HepG2 (cell line): Measurements from ENCODE around the gene TMC8. TPM values are rescaled to one million over a fixed set of nuclear protein-coding genes. Genes with fewer than 3 reads are reported as not detected.
A peak's percentile ranks its signal among the peaks of the same experiment; 100 is the strongest.

Experiments used
- BCL6 ChIP-seq: IDR thresholded peaks from 2 replicates; pipeline ENCODE4 v1.6.1; 2016; ENCODE audit warnings: missing genetic modification reagents, missing compliant biosample characterization
- ETV5 ChIP-seq: IDR thresholded peaks from 2 replicates; pipeline ENCODE4 v1.6.1; 2018; ENCODE audit warnings: missing biosample characterization, missing genetic modification reagents, inconsistent platforms, borderline replicate concordance
- HMG20A ChIP-seq: IDR thresholded peaks from 2 replicates; pipeline ENCODE4 v1.6.1; 2016; ENCODE audit warnings: borderline replicate concordance
- MXD3 ChIP-seq: IDR thresholded peaks from 2 replicates; pipeline ENCODE4 v1.6.1; 2016; ENCODE audit warnings: mild to moderate bottlenecking, missing biosample characterization, missing genetic modification reagents
- NBN ChIP-seq: fragments of 450-650 bp; conservative IDR thresholded peaks from 2 replicates; pipeline ENCODE4 v1.6.1; 2017
- RBFOX2 ChIP-seq: fragments of 200-400 bp; formaldehyde crosslinking; IDR thresholded peaks from 2 replicates; pipeline ENCODE4 v1.6.1; 2017; ENCODE audit warnings: low read depth, mild to moderate bottlenecking, low read length
- SMAD3 ChIP-seq: sonication (generic); formaldehyde crosslinking; IDR thresholded peaks from 2 replicates; pipeline ENCODE4 v1.4.0; 2020; ENCODE audit warnings: missing genetic modification reagents
- SSRP1 ChIP-seq: IDR thresholded peaks from 2 replicates; pipeline ENCODE4 v1.6.1; 2016; ENCODE audit warnings: control low read depth
- TAF1 ChIP-seq: sonication (generic); formaldehyde crosslinking; IDR thresholded peaks from 2 replicates; pipeline ENCODE4 v1.4.0; 2020; ENCODE audit warnings: missing genetic modification reagents
- THAP11 ChIP-seq: IDR thresholded peaks from 2 replicates; pipeline ENCODE4 v1.6.1; 2016; ENCODE audit warnings: missing biosample characterization, missing genetic modification reagents
- XBP1 ChIP-seq: sonication (generic); formaldehyde crosslinking; IDR thresholded peaks from 2 replicates; pipeline ENCODE4 v1.5.0; 2020; ENCODE audit warnings: missing genetic modification reagents
- YEATS4 ChIP-seq: sonication (generic); formaldehyde crosslinking; IDR thresholded peaks from 2 replicates; pipeline ENCODE4 v1.4.0; 2020; ENCODE audit warnings: missing genetic modification reagents, borderline replicate concordance
- ZMAT3 ChIP-seq: sonication (generic); formaldehyde crosslinking; conservative IDR thresholded peaks from 2 replicates; pipeline ENCODE4 v1.7.0; 2021; ENCODE audit warnings: missing genetic modification reagents
- ZNF451 ChIP-seq: sonication (generic); formaldehyde crosslinking; IDR thresholded peaks from 2 replicates; pipeline ENCODE4 v1.5.0; 2020; ENCODE audit warnings: mild to moderate bottlenecking, missing genetic modification reagents
- ZNF574 ChIP-seq: sonication (generic); formaldehyde crosslinking; IDR thresholded peaks from 2 replicates; pipeline ENCODE4 v1.4.0; 2020; ENCODE audit warnings: missing genetic modification reagents
- ZNF660 ChIP-seq: sonication (generic); formaldehyde crosslinking; IDR thresholded peaks from 2 replicates; pipeline ENCODE4 v1.5.1; 2020; ENCODE audit warnings: mild to moderate bottlenecking, low read depth, missing genetic modification reagents, borderline replicate concordance
- ZNF737 ChIP-seq: sonication (generic); formaldehyde crosslinking; IDR thresholded peaks from 2 replicates; pipeline ENCODE4 v1.5.0; 2020; ENCODE audit warnings: missing genetic modification reagents, mild to moderate bottlenecking, borderline replicate concordance
- polyA plus RNA-seq, 8 experiments: library from polyadenylated mRNA; depleted of rRNA in 3 of 8; stranded (reverse) in 7 of 8; unstranded in 1 of 8; fragments of >200 nt; fragmentation: Illumina TruSeq in 4 of 8; extraction: Trizol in 4 of 8; gene quantifications; 2 replicates each; pipeline versions ENCODE4 v1.2.1 to v1.2.3, GENCODE V29; 2011 to 2016; ENCODE audit warnings: low read depth in 4 of 8, missing spikeins in 1 of 8, mixed read lengths in 1 of 8; ENCODE audit not compliant: insufficient read depth in 1 of 8
- total RNA-seq, 5 experiments: library from RNA; depleted of rRNA; stranded (reverse); fragments of >200 nt; fragmentation: Illumina TruSeq; extraction: Trizol; gene quantifications; 2 replicates each; pipeline ENCODE4 v1.2.3, GENCODE V29; 2016; ENCODE audit warnings: low read depth in 1 of 5
- TF ChIP-seq, protein P1 (sequence below): sonication (generic); formaldehyde crosslinking; conservative IDR thresholded peaks from 2 replicates; pipeline ENCODE4 v1.4.0; 2020; ENCODE audit warnings: mild to moderate bottlenecking, missing genetic modification reagents, moderate library complexity
- TF ChIP-seq, protein P2 (sequence below): sonication (generic); formaldehyde crosslinking; IDR thresholded peaks from 2 replicates; pipeline ENCODE4 v1.4.0; 2020; ENCODE audit warnings: missing genetic modification reagents

Gene TMC8
- total and polyA plus RNA-seq, 2 of the 13 experiments (the other 11 are each of a cell fraction or from before 2014, with no cell fraction given): 0.53 to 7.8 TPM

DNA sequence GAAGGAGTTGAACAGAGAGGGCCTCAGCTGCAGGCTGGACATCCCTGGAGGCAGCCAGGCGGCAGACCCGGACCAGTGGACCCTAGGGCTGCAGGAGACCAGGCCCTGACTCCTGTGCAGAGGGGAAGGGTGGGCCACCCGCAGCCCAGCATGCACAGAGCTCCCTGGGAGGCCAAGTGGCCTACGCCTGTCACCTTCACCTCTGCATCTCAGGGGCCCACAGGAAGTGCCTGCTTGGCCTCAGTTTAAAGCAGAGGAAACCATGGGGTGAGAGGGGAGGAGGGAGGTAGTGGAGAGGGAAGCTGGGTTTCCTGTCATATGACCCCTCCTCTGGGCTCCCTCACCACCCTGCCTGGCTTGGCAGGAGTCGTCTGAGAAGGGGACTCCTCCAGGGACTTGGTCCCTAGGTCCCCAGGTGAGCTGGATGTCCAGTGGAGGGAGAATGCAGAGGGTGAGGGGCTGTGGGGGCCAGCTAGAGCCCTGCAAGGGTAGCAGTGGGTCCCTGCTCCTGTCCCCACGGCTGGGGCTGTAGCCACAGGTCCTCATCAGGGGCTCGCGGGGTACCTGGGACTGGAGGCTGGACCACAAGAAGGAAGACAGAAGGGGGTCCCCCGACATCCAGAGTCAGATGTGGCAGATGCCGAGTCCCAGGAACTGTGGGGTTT, at the start of gene TMC8 (continued):
- TF ChIP-seq, protein P1, sequence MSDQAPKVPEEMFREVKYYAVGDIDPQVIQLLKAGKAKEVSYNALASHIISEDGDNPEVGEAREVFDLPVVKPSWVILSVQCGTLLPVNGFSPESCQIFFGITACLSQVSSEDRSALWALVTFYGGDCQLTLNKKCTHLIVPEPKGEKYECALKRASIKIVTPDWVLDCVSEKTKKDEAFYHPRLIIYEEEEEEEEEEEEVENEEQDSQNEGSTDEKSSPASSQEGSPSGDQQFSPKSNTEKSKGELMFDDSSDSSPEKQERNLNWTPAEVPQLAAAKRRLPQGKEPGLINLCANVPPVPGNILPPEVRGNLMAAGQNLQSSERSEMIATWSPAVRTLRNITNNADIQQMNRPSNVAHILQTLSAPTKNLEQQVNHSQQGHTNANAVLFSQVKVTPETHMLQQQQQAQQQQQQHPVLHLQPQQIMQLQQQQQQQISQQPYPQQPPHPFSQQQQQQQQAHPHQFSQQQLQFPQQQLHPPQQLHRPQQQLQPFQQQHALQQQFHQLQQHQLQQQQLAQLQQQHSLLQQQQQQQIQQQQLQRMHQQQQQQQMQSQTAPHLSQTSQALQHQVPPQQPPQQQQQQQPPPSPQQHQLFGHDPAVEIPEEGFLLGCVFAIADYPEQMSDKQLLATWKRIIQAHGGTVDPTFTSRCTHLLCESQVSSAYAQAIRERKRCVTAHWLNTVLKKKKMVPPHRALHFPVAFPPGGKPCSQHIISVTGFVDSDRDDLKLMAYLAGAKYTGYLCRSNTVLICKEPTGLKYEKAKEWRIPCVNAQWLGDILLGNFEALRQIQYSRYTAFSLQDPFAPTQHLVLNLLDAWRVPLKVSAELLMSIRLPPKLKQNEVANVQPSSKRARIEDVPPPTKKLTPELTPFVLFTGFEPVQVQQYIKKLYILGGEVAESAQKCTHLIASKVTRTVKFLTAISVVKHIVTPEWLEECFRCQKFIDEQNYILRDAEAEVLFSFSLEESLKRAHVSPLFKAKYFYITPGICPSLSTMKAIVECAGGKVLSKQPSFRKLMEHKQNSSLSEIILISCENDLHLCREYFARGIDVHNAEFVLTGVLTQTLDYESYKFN: peak; percentile 87
- TF ChIP-seq SMAD3 (CRISPR knock-in tag) (no peak), RBFOX2 (no peak), ZMAT3 (CRISPR knock-in tag) (peak; percentile 94; the same call in 1 of the 2 replicates), XBP1 (no peak), ETV5 (CRISPR knock-in tag) (peak; percentile 98), BCL6 (peak; percentile 26; the same call in 1 of the 2 replicates), YEATS4 (CRISPR knock-in tag) (0 out of 2 replicates have a peak, but pooled peaks have one; percentile 36), ZNF574 (CRISPR knock-in tag) (0 out of 2 replicates have a peak, but pooled peaks have one; percentile 42), MXD3 (CRISPR knock-in tag) (0 out of 2 replicates have a peak, but pooled peaks have one; percentile 31), THAP11 (CRISPR knock-in tag) (peak; percentile 65), ZNF451 (CRISPR knock-in tag) (peak; percentile 32; the same call in 1 of the 2 replicates), SSRP1 (no peak), NBN (no peak), ZNF660 (CRISPR knock-in tag) (no peak), ZNF737 (CRISPR knock-in tag) (no peak), HMG20A (CRISPR knock-in tag) (no peak; the same call in 1 of the 2 replicates), TAF1 (CRISPR knock-in tag) (peak; percentile 58; the same call in 1 of the 2 replicates)
- TF ChIP-seq, protein P2, sequence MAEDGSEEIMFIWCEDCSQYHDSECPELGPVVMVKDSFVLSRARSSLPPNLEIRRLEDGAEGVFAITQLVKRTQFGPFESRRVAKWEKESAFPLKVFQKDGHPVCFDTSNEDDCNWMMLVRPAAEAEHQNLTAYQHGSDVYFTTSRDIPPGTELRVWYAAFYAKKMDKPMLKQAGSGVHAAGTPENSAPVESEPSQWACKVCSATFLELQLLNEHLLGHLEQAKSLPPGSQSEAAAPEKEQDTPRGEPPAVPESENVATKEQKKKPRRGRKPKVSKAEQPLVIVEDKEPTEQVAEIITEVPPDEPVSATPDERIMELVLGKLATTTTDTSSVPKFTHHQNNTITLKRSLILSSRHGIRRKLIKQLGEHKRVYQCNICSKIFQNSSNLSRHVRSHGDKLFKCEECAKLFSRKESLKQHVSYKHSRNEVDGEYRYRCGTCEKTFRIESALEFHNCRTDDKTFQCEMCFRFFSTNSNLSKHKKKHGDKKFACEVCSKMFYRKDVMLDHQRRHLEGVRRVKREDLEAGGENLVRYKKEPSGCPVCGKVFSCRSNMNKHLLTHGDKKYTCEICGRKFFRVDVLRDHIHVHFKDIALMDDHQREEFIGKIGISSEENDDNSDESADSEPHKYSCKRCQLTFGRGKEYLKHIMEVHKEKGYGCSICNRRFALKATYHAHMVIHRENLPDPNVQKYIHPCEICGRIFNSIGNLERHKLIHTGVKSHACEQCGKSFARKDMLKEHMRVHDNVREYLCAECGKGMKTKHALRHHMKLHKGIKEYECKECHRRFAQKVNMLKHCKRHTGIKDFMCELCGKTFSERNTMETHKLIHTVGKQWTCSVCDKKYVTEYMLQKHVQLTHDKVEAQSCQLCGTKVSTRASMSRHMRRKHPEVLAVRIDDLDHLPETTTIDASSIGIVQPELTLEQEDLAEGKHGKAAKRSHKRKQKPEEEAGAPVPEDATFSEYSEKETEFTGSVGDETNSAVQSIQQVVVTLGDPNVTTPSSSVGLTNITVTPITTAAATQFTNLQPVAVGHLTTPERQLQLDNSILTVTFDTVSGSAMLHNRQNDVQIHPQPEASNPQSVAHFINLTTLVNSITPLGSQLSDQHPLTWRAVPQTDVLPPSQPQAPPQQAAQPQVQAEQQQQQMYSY (CRISPR knock-in tag): no peak
